NCI-H1694 (cell line): ENCODE measurements around the gene HAND1.
A peak's percentile ranks its signal among the peaks of the same experiment; 100 is the strongest.
"Not testable (repeated sequence)": the region's sequence is repeated elsewhere in the genome, so short reads cannot be mapped to it uniquely, and the experiment has no call there.

ENCODE experiments used
- DNase-seq: peaks from one replicate; lab custom pipeline; 2025; lab: John Stamatoyannopoulos, UW

Gene HAND1

DNA sequence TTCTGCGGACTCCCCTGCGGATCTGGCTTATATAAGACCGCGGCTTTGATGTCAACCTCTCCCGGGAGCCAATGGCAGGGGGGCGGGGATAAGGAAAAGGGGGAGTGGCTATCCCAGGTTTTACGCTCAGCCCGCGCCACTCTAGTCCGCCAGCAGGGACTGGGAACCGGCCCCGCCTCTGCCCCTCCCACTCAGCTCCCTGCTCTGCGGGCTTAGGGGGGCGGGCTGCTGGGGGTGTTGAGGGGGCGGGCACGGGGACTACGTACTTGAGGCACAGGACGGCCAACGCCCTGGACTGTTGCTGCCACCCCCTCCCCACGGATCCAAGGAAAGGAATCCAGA, at the start of gene HAND1:
Gene HAND1, minus strand, starts transcription at position 4 of the 342 bp plus-strand sequence. CDS start 219 bp downstream, outside the sequence.
- peak; percentile 73 for DNase-seq

- no peak for DNase-seq
These were observed 48.5 kb upstream of the HAND1 start for GRCh38 chr5:154526231-154527226.

- DNase-seq: no peak
These were observed 46.8 kb upstream of the HAND1 start for GRCh38 chr5:154524859-154525258.

DNA sequence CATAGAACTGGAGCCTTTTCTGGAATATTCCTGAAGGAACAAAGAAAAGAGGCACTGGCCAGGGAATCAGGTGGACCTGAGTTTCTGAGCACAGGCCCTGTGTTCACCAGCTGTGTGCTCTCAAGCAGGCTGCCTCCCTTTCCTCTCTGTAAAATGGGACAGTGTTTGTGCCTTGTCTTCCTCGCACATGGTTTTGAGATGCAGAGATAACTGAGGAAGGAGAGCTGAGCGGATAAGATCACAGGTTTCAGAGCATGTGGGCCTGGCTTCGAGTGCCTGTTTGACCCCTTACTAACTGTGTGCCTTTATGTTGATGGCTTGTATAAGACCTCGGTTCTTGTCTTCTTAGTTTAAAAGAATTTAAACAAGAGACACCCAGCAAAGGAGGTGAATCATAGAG, 46.2 kb upstream of the HAND1 start:
- DNase-seq: no peak

- DNase-seq: no peak
These were observed 45.7 kb upstream of the HAND1 start for GRCh38 chr5:154523709-154524108.

DNA sequence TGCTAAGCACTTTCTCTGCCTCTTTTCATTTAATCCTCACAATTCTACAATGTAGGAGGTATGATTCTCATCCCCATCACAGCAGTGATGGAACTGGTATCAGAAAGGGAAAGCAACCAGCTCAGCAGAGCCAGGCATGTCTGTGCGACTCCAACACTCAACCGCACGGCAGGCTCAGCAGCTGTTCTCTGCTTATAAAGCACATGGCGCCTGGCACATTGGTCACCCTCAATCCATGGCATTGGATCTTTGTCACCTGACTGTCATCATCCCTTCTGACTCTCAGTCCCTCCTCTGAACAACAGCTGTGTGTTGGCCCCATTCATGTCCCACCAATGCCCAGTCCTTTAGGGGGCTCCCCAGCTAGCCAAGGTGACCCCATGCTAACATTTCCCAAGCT, 45.1 kb upstream of the HAND1 start:
- DNase-seq: peak; percentile 29

- no peak for DNase-seq
These were observed 44.3 kb upstream of the HAND1 start for GRCh38 chr5:154522284-154522683.

DNA sequence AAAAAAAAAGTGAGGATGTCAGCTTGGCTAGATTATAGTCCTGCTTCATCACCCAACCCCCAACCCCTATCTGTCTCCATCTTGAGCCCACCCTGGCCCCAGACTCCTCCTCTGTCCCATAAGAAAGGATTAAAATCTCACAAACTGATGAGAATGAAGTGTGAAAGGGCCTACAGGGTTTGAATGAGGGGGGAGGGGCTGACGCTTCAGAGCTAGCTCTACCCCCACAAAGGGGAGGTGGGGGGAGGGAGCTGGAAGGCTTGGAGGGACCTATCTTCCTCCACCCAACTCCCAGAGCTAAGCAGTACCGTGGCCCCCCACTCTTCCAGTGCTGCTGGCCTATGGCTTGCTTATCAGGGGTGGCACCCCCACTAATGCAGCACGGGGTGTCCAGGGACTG, 43.7 kb upstream of the HAND1 start:
- DNase-seq: no peak

DNA sequence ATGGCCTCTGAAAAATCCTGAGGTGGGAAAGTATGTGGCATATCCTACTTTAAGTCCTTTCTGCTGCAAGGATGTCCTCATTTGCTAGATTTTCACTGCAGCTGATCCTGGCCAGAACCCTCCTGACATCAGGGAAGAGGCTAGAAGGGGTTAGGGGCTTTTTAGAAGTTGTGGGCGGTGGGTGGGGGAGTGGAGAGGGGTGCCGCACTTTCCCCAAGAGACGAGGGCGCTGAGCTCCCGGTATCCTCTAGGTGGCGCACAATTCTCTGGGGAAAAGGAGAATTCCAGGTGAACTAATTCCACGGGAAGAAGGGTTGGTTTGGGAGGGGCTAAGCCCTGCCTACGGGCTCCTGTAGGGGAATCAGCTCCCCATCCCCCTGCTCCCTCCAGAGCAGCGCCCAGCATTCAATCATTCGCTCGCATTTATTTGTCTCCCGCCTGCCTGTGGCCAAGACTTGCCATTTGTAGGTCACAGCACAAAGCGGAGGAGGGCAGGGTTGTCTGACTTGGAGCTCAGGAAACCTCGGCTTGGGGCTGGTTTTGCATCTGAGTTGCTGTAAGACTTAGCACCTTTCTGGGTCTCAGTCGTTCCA, 42.9 kb upstream of the HAND1 start:
- DNase-seq: no peak

- DNase-seq: no peak
These were observed 41.3 kb upstream of the HAND1 start for GRCh38 chr5:154519359-154519758.

GRCh38 chr5:154518438-154518867, 40.4 kb upstream of the HAND1 start:
- no peak for DNase-seq

- DNase-seq: no peak
These were observed 39.9 kb upstream of the HAND1 start for GRCh38 chr5:154517810-154518437.

- no peak for DNase-seq
These were observed 39.2 kb upstream of the HAND1 start for GRCh38 chr5:154517181-154517580.

GRCh38 chr5:154516475-154516874, 38.4 kb upstream of the HAND1 start:
- DNase-seq: no peak

- DNase-seq: not testable (repeated sequence)
These were observed 37.5 kb upstream of the HAND1 start for GRCh38 chr5:154515488-154515887.

GRCh38 chr5:154514331-154514730, 36.3 kb upstream of the HAND1 start:
- no peak for DNase-seq

GRCh38 chr5:154513669-154514084, 35.6 kb upstream of the HAND1 start:
- DNase-seq: no peak

DNA sequence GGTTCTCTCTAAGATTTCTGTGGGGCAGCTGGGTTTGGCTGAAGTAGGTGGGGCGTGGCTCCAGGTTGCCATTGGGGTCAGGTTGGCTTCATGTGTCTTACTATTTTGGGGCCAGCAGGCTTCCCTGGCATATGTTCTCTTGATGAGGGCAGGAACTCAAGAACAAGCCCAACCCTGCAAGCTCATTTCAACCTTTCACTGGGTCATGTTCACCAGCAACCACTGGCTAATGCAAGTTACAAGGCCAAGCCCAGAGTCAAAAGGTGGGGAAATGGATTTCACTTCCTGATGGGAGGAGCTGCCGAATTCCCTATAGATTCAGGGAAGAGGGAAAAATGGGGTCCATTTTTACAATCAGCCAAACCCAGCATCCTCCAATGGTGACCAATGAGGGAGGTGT, 34.0 kb upstream of the HAND1 start:
- DNase-seq: no peak

GRCh38 chr5:154509784-154510555, 31.9 kb upstream of the HAND1 start:
- DNase-seq: no peak

DNA sequence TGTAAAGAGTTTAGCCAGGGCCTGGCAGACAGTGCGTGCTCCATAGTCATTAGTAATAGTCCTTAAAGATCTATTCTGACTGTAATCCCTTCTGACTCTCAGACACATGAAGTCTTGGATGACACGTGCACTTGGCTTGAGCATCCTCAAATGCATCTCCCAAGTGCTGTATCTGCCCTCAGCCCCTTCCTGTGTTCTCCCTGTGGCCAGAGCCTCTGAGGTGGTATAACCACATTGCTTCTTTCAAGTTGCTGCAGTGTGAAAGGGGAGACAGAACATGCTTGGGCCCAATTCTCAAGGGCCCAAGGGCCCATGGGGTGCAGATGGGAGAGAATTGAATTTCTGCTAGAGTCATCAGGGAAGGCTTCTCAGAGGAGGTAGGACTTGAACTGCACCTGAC, 30.1 kb upstream of the HAND1 start:
- no peak for DNase-seq

GRCh38 chr5:154506716-154507080, 28.7 kb upstream of the HAND1 start:
- no peak for DNase-seq

DNA sequence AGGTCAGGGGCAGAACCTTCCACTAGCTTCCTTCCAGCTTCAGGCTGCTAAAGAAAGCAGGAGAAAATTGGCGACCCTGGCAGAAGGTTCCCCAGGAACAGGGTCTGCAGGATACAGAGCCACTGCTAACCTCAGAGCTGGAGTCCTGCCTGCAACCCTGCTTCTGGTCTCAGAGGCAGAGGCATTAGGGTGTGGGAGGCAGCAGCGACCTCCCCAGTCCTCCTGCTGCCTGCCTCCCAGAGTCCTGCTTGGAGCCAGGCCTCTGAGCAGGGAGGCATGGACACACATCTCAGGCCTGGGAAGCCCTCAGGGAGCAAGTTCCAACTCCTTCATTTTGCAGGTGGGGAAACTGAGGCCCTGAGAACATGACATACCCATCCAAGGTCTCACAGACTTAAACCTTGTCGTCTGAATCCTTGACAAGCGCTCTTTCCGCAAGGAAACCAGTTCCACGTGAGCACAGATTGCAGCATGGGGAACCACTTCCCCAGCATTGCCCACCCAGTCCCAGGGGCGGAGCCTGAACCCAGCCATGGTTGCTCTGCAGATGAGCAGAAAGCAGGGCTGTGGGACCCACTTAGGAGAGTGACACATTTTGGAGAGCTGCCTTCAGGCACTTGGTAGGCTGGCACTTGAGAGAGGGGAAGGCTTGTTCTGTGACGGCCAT, 28.2 kb upstream of the HAND1 start:
- DNase-seq: no peak
